ENCODE measurements around the gene CCM2L.

- no peak for TF ChIP-seq TAF1 (IDR thresholded peaks at IDR 0.05; ENCODE audit: low read depth)
- TF ChIP-seq NFIC (IDR thresholded peaks at IDR 0.05) = no peak
- no peak for TF ChIP-seq USF1 (IDR thresholded peaks at IDR 0.05)
- no peak for TF ChIP-seq EP300 (IDR thresholded peaks at IDR 0.05; ENCODE audit: borderline replicate concordance)
- TF ChIP-seq MAX (IDR thresholded peaks at IDR 0.05) = no peak
- no peak for TF ChIP-seq RAD21 (IDR thresholded peaks at IDR 0.05; ENCODE audit: low read depth)
- no peak for TF ChIP-seq EGR1 (IDR thresholded peaks at IDR 0.05)
- TF ChIP-seq TEAD4 (IDR thresholded peaks at IDR 0.05) = no peak
- no peak for TF ChIP-seq YY1 (IDR thresholded peaks at IDR 0.05; ENCODE audit: low read depth)
- no peak for TF ChIP-seq REST (IDR thresholded peaks at IDR 0.05; ENCODE audit: low read depth)
Observed at GRCh38 chr20:32033316-32033715, 23.1 kb downstream of the CCM2L start.
